ENCODE results near the gene OSMR. TPM values are rescaled to one million over a fixed set of nuclear protein-coding genes. Genes with fewer than 3 reads are reported as not detected.

OSMR gene
- total and polyA plus RNA-seq, 2 donors (not counting 3 experiments of a cell fraction or from before 2014, with no cell fraction given) = 6.1 to 19.7 TPM

- no peak overlapping the region for H3K27ac ChIP-seq (ENCODE audit: insufficient read depth, low read depth, low read length)
- ChIA-PET CTCF (no interaction called here), POLR2A (no interaction called here)
- H3K9ac ChIP-seq (replicated peaks; ENCODE audit: extremely low read depth, insufficient read depth, low read length) = no peak overlapping the region
- H3K4me2 ChIP-seq (ENCODE audit: insufficient read depth, low read length) = no peak overlapping the region
- no peak overlapping the region for H3K4me3 ChIP-seq (replicated peaks in 1 of 3; ENCODE audit: insufficient read depth in 1 of 3, low read depth in 1 of 3, low read length in 3 of 3)
- no peaks in the 10 kb centered on the region for H3K79me2 ChIP-seq (ENCODE audit: control insufficient read depth, insufficient read depth, low read length)
- intact Hi-C loops (cut with micrococcal nuclease) = no loop called here
- no peaks in the 10 kb centered on the region for H3K9me3 ChIP-seq (replicated peaks; ENCODE audit: control insufficient read depth, insufficient read depth, low read length)
- H2AFZ ChIP-seq (ENCODE audit: low read depth, low read length) = no peak overlapping the region
- H3K9me1 ChIP-seq (replicated peaks; ENCODE audit: control insufficient read depth, extremely low read depth, insufficient read depth, low read length) = no peaks in the 10 kb centered on the region
- no TSS peak for BruUV-seq (replicated peaks)
- DNase-seq (ENCODE audit: low read depth, low spot score) (no peak), FAIRE-seq (no peak)
- no peaks in the 10 kb centered on the region for H3K36me3 ChIP-seq (ENCODE audit: control insufficient read depth in 2 of 2, extremely low read depth in 1 of 2, insufficient read depth in 2 of 2, low read length in 2 of 2)
- no peaks in the 10 kb centered on the region for H3K27me3 ChIP-seq (ENCODE audit: control insufficient read depth in 2 of 2, insufficient read depth in 2 of 2, low read length in 2 of 2)
- no peak for TF ChIP-seq JUN (IDR thresholded peaks at IDR 0.05; ENCODE audit: borderline replicate concordance, insufficient read depth, insufficient read length, low read depth)
- TF ChIP-seq FOS (IDR thresholded peaks at IDR 0.05; ENCODE audit: borderline replicate concordance, insufficient read depth, low read length) = no peak
- no peak for TF ChIP-seq MAX (IDR thresholded peaks at IDR 0.05; ENCODE audit: insufficient read depth, insufficient read length)
- TF ChIP-seq POLR2AphosphoS5 (IDR thresholded peaks at IDR 0.05; ENCODE audit: insufficient read depth, low read depth, low read length) = no peak
- no peak for TF ChIP-seq EZH2 (IDR thresholded peaks at IDR 0.05; ENCODE audit: borderline replicate concordance, low read depth, low read length, severe bottlenecking)
- H4K20me1 ChIP-seq (replicated peaks; ENCODE audit: control insufficient read depth, extremely low read depth, insufficient read depth, low read length) = no peaks in the 10 kb centered on the region
- dilution Hi-C loops (cut with MboI; ENCODE audit: extremely low pct_ligation_motif_present, low sequenced_read_pairs) = no loop called here
- no peaks in the 10 kb centered on the region for H3K4me1 ChIP-seq (ENCODE audit: control insufficient read depth, extremely low read depth, insufficient read depth, low read length)
These were observed 90.5 kb downstream of the OSMR start for GRCh38 chr5:38936269-38936668.

GRCh38 chr5:38938424-38938823 is 92.6 kb downstream of the OSMR start:
- Histone ChIP-seq H3K9ac (replicated peaks; ENCODE audit: extremely low read depth, insufficient read depth, low read length) (no peak overlapping the region), H4K20me1 (replicated peaks; ENCODE audit: control insufficient read depth, extremely low read depth, insufficient read depth, low read length) (no peaks in the 10 kb centered on the region), H3K27ac (ENCODE audit: insufficient read depth, low read depth, low read length) (no peak overlapping the region), H3K9me1 (replicated peaks; ENCODE audit: control insufficient read depth, extremely low read depth, insufficient read depth, low read length) (no peaks in the 10 kb centered on the region), H3K9me3 (replicated peaks; ENCODE audit: control insufficient read depth, insufficient read depth, low read length) (no peaks in the 10 kb centered on the region), H3K27me3 (ENCODE audit: control insufficient read depth in 2 of 2, insufficient read depth in 2 of 2, low read length in 2 of 2) (no peaks in the 10 kb centered on the region), H3K4me1 (ENCODE audit: control insufficient read depth, extremely low read depth, insufficient read depth, low read length) (no peaks in the 10 kb centered on the region), H3K79me2 (ENCODE audit: control insufficient read depth, insufficient read depth, low read length) (no peaks in the 10 kb centered on the region), H3K4me2 (ENCODE audit: insufficient read depth, low read length) (no peak overlapping the region), H3K36me3 (ENCODE audit: control insufficient read depth in 2 of 2, extremely low read depth in 1 of 2, insufficient read depth in 2 of 2, low read length in 2 of 2) (peaks cover 0 to 2% of the 10 kb centered on the region in 2 experiments), H3K4me3 (replicated peaks in 1 of 3; ENCODE audit: insufficient read depth in 1 of 3, low read depth in 1 of 3, low read length in 3 of 3) (no peak overlapping the region), H2AFZ (ENCODE audit: low read depth, low read length) (no peak overlapping the region)
- no peak for DNase-seq (ENCODE audit: low read depth, low spot score)
- POLR2A ChIA-PET = no interaction called here
- intact Hi-C loops (cut with micrococcal nuclease) = no loop called here
- peak; percentile 38 for FAIRE-seq
- no TSS peak for BruUV-seq (replicated peaks)
- TF ChIP-seq EZH2 (IDR thresholded peaks at IDR 0.05; ENCODE audit: borderline replicate concordance, low read depth, low read length, severe bottlenecking) = no peak
- TF ChIP-seq JUN (IDR thresholded peaks at IDR 0.05; ENCODE audit: borderline replicate concordance, insufficient read depth, insufficient read length, low read depth) = no peak
- TF ChIP-seq CTCF (IDR thresholded peaks at IDR 0.05; ENCODE audit: extremely low read depth in 1 of 2, insufficient read depth in 1 of 2, low read depth in 1 of 2, low read length in 2 of 2) = no peak
- TF ChIP-seq MYC (IDR thresholded peaks at IDR 0.05; ENCODE audit: low read depth, low read length) = no peak
- no peak for TF ChIP-seq GATA2 (IDR thresholded peaks at IDR 0.05; ENCODE audit: insufficient read depth, insufficient read length, low read depth, low read length)
- TF ChIP-seq POLR2A (IDR thresholded peaks at IDR 0.05; ENCODE audit: low read depth, low read length) = no peak
- no peak for TF ChIP-seq POLR2AphosphoS5 (IDR thresholded peaks at IDR 0.05; ENCODE audit: insufficient read depth, low read depth, low read length)
- no peak for TF ChIP-seq FOS (IDR thresholded peaks at IDR 0.05; ENCODE audit: borderline replicate concordance, insufficient read depth, low read length)
- no peak for TF ChIP-seq MAX (IDR thresholded peaks at IDR 0.05; ENCODE audit: insufficient read depth, insufficient read length)
- CTCF ChIA-PET = interaction anchor here (1.1 to 1.8 kb wide), 2 partner anchors 25 to 556 kb away, joined by 3 to 4 read pairs; no protein-coding TSS in a partner anchor
- dilution Hi-C loops (cut with MboI; ENCODE audit: extremely low pct_ligation_motif_present, low sequenced_read_pairs) = no loop called here
